ENCODE measurements around the gene FOXR1. TPM values are rescaled to one million over a fixed set of nuclear protein-coding genes. Genes with fewer than 3 reads are reported as not detected.
"Not testable (repeated sequence)": the region's sequence is repeated elsewhere in the genome, so short reads cannot be mapped to it uniquely, and the experiment has no call there.

The FOXR1 gene
- total and polyA plus RNA-seq, 4 donors = not detected

GRCh38 chr11:118980191-118980881 is 8.8 kb downstream of the FOXR1 start:
- no peak overlapping the region for H3K4me3 ChIP-seq
- DNase-seq = peak; percentile 29 to 47 (median 36)
- no peaks in the 10 kb centered on the region for H3K36me3 ChIP-seq (ENCODE audit: control insufficient read depth in 4 of 4, insufficient read depth in 4 of 4, low read length in 4 of 4)
- H3K27me3 ChIP-seq (ENCODE audit: control insufficient read depth in 3 of 3, insufficient read depth in 3 of 3, low read length in 2 of 3) = no peaks in the 10 kb centered on the region
- ATAC-seq (ENCODE audit: insufficient read depth, low FRiP score) = peak; percentile 54
- H3K4me1 ChIP-seq (ENCODE audit: control insufficient read depth in 5 of 5, insufficient read depth in 5 of 5, low read length in 5 of 5) = peaks cover 0 to 13% (median 0%) of the 10 kb centered on the region in 5 donors
- no peak overlapping the region for H3K27ac ChIP-seq (ENCODE audit: low read depth in 1 of 2, low read length in 1 of 2)
- 21 to 29% methylated on average over 21 of the region's 21 CpGs for WGBS, 2 donors
- no peaks in the 10 kb centered on the region for H3K9me3 ChIP-seq (ENCODE audit: control insufficient read depth in 4 of 4, insufficient read depth in 3 of 4, low read length in 3 of 4)
- TF ChIP-seq, protein P1, sequence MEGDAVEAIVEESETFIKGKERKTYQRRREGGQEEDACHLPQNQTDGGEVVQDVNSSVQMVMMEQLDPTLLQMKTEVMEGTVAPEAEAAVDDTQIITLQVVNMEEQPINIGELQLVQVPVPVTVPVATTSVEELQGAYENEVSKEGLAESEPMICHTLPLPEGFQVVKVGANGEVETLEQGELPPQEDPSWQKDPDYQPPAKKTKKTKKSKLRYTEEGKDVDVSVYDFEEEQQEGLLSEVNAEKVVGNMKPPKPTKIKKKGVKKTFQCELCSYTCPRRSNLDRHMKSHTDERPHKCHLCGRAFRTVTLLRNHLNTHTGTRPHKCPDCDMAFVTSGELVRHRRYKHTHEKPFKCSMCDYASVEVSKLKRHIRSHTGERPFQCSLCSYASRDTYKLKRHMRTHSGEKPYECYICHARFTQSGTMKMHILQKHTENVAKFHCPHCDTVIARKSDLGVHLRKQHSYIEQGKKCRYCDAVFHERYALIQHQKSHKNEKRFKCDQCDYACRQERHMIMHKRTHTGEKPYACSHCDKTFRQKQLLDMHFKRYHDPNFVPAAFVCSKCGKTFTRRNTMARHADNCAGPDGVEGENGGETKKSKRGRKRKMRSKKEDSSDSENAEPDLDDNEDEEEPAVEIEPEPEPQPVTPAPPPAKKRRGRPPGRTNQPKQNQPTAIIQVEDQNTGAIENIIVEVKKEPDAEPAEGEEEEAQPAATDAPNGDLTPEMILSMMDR (IDR thresholded peaks at IDR 0.05; ENCODE audit: control extremely low read depth, extremely low read depth) = no peak
- peak overlapping the region in 1 of 2 donors; percentile 37 for H3K9ac ChIP-seq (ENCODE audit: insufficient read depth in 1 of 2, low read length in 2 of 2)

GRCh38 chr11:118984337-118984736 is 12.8 kb downstream of the FOXR1 start:
- H3K27ac ChIP-seq (ENCODE audit: low read depth in 1 of 2, low read length in 1 of 2) = peak overlapping the region in 1 of 2 donors; percentile 3
- 67 to 74% methylated on average over 8 of the region's 8 CpGs for WGBS, 2 donors
- not testable (repeated sequence) for DNase-seq

DNA sequence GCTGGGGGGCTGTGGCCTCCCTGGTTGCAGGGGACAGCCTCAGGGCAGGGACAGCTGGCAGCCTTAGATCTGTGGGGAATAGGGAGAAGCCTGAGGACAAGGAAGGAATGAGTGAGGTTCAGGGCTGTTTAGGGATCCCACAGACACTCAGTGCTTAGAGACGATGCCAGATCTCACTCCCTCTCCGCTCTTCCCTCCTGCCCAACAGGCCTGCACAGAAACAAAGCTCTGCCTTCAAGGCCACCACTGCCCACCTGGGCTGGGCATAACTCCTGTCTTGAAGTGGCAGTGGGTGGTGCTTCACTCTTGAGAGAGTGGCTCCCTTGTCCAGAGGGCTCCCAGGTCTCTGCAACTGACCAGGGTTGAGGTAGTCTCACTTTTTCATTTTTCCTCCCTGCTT is 13.3 kb downstream of the FOXR1 start:
- H3K4me3 ChIP-seq = no peak overlapping the region
- H3K9ac ChIP-seq (ENCODE audit: insufficient read depth in 1 of 2, low read length in 2 of 2) = no peak overlapping the region
- peak overlapping the region in 1 of 2 donors; percentile 3 for H3K27ac ChIP-seq (ENCODE audit: low read depth in 1 of 2, low read length in 1 of 2)
- peaks cover 0 to 9% (median 0%) of the 10 kb centered on the region in 5 donors for H3K4me1 ChIP-seq (ENCODE audit: control insufficient read depth in 5 of 5, insufficient read depth in 5 of 5, low read length in 5 of 5)
- H3K27me3 ChIP-seq (ENCODE audit: control insufficient read depth in 3 of 3, insufficient read depth in 3 of 3, low read length in 2 of 3) = no peaks in the 10 kb centered on the region
- DNase-seq (no peak), ATAC-seq (ENCODE audit: insufficient read depth, low FRiP score) (no peak)
- 74 to 80% methylated on average over 2 of the region's 2 CpGs for WGBS, 2 donors
- no peaks in the 10 kb centered on the region for H3K9me3 ChIP-seq (ENCODE audit: control insufficient read depth in 4 of 4, insufficient read depth in 3 of 4, low read length in 3 of 4)
- no peaks in the 10 kb centered on the region for H3K36me3 ChIP-seq (ENCODE audit: control insufficient read depth in 4 of 4, insufficient read depth in 4 of 4, low read length in 4 of 4)
- TF ChIP-seq, protein P1 (IDR thresholded peaks at IDR 0.05; ENCODE audit: control extremely low read depth, extremely low read depth) = no peak

More at GRCh38 chr11:118984337-118984736, 12.8 kb downstream of the FOXR1 start:
- not testable (repeated sequence) for H3K4me3 ChIP-seq; H3K27me3 ChIP-seq (ENCODE audit: control insufficient read depth in 3 of 3, insufficient read depth in 3 of 3, low read length in 2 of 3); H3K36me3 ChIP-seq (ENCODE audit: control insufficient read depth in 4 of 4, insufficient read depth in 4 of 4, low read length in 4 of 4); H3K9ac ChIP-seq (ENCODE audit: insufficient read depth in 1 of 2, low read length in 2 of 2); H3K9me3 ChIP-seq (ENCODE audit: control insufficient read depth in 4 of 4, insufficient read depth in 3 of 4, low read length in 3 of 4); ATAC-seq (ENCODE audit: insufficient read depth, low FRiP score)
- peaks cover 0 to 13% (median 0%) of the 10 kb centered on the region in 5 donors for H3K4me1 ChIP-seq (ENCODE audit: control insufficient read depth in 5 of 5, insufficient read depth in 5 of 5, low read length in 5 of 5)

GRCh38 chr11:118988280-118988679 is 16.7 kb downstream of the FOXR1 start:
- H3K36me3 ChIP-seq (ENCODE audit: control insufficient read depth in 4 of 4, insufficient read depth in 4 of 4, low read length in 4 of 4) = no peaks in the 10 kb centered on the region
- no peak overlapping the region for H3K27ac ChIP-seq (ENCODE audit: low read depth in 1 of 2, low read length in 1 of 2)
- DNase-seq (no peak), ATAC-seq (ENCODE audit: insufficient read depth, low FRiP score) (no peak)
- WGBS, 2 donors = 83 to 88% methylated on average over 5 of the region's 5 CpGs
- TF ChIP-seq, protein P1 (IDR thresholded peaks at IDR 0.05; ENCODE audit: control extremely low read depth, extremely low read depth) = no peak
- no peaks in the 10 kb centered on the region for H3K4me1 ChIP-seq (ENCODE audit: control insufficient read depth in 5 of 5, insufficient read depth in 5 of 5, low read length in 5 of 5)
- no peak overlapping the region for H3K9ac ChIP-seq (ENCODE audit: insufficient read depth in 1 of 2, low read length in 2 of 2)
- H3K4me3 ChIP-seq = no peak overlapping the region
- H3K9me3 ChIP-seq (ENCODE audit: control insufficient read depth in 4 of 4, insufficient read depth in 3 of 4, low read length in 3 of 4) = no peaks in the 10 kb centered on the region
- H3K27me3 ChIP-seq (ENCODE audit: control insufficient read depth in 3 of 3, insufficient read depth in 3 of 3, low read length in 2 of 3) = no peaks in the 10 kb centered on the region

- DNase-seq; ATAC-seq (ENCODE audit: insufficient read depth, low FRiP score); H3K36me3 ChIP-seq (ENCODE audit: control insufficient read depth in 4 of 4, insufficient read depth in 4 of 4, low read length in 4 of 4); H3K4me3 ChIP-seq; H3K27me3 ChIP-seq (ENCODE audit: control insufficient read depth in 3 of 3, insufficient read depth in 3 of 3, low read length in 2 of 3); H3K9me3 ChIP-seq (ENCODE audit: control insufficient read depth in 4 of 4, insufficient read depth in 3 of 4, low read length in 3 of 4); H3K27ac ChIP-seq (ENCODE audit: low read depth in 1 of 2, low read length in 1 of 2); H3K4me1 ChIP-seq (ENCODE audit: control insufficient read depth in 5 of 5, insufficient read depth in 5 of 5, low read length in 5 of 5); H3K9ac ChIP-seq (ENCODE audit: insufficient read depth in 1 of 2, low read length in 2 of 2): not testable (repeated sequence)
- 97 to 98% methylated on average over 37 to 44 of the region's 44 CpGs for WGBS, 2 donors
Observed at GRCh38 chr11:118991486-118992038, 20.0 kb downstream of the FOXR1 start.

Measured in lung (tissue), 12 donors.